IPS-15b (cell line): ENCODE data around the gene LRRC36.
"Not testable (repeated sequence)": the region's sequence is repeated elsewhere in the genome, so short reads cannot be mapped to it uniquely, and the experiment has no call there.

Experiments used
- H3K27me3 ChIP-seq: one replicate; pipeline ENCODE4 v1.6.1; 2013; ENCODE audit warnings: low read length; ENCODE audit not compliant: control insufficient read depth, insufficient read depth
- H3K36me3 ChIP-seq: one replicate; pipeline ENCODE4 v1.6.1; 2013; ENCODE audit warnings: low read length; ENCODE audit not compliant: control insufficient read depth, insufficient read depth
- H3K4me1 ChIP-seq: one replicate; pipeline ENCODE4 v1.6.1; 2013; ENCODE audit warnings: mild to moderate bottlenecking, low read length; ENCODE audit not compliant: control insufficient read depth, insufficient read depth
- H3K4me3 ChIP-seq: one replicate; pipeline ENCODE4 v1.5.1; 2013; ENCODE audit warnings: low read depth, low read length
- H3K9ac ChIP-seq: one replicate; pipeline ENCODE4 v1.6.1; 2013; ENCODE audit warnings: low read depth, mild to moderate bottlenecking, low read length
- H3K9me3 ChIP-seq: one replicate; pipeline ENCODE4 v1.6.1; 2013; ENCODE audit warnings: mild to moderate bottlenecking, low read length; ENCODE audit not compliant: control insufficient read depth, insufficient read depth

Gene LRRC36

DNA sequence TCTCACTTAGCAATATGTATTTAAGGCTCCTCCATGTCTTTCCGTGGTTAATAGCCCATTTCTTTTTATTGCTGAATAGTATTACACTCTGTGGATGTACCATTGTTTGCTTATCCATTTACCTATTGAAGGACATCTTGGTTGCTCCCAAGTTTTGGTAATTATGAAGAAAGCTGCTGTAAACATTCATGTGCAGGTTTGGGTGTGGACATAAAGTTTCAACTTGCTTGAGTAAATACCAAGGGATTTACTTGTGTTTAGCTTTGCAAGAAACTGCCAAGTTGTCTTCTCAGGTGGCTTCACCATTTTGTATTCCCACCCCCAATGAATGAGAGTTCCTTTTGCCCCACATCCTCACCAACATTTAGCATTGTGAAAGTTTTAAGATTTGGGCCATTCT is 9.5 kb downstream of the LRRC36 start:
- no peaks in the 10 kb centered on the region for H3K36me3 ChIP-seq
- no peak overlapping the region for H3K9ac ChIP-seq
- H3K9me3 ChIP-seq = no peaks in the 10 kb centered on the region
- no peak overlapping the region for H3K4me3 ChIP-seq
- no peaks in the 10 kb centered on the region for H3K27me3 ChIP-seq
- H3K4me1 ChIP-seq = no peaks in the 10 kb centered on the region

DNA sequence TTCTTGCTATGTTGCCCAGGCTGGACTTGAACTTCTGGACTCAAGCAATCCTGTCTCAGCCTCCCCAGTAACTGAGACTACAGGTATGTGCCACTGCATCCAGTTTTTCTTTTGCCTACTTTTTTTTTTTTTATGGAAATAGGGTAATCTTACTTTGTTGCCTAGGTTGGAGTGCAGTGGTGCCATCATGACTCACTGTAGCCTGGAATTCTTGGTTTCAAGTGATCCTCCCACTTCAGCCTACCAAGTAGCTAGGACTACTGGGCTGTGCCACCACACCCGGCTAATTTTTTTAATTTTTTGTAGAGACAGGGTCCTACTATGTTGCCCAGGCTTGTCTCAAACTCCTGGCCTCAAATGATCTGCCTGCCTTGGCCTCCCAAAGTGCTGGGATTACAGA is 10.0 kb downstream of the LRRC36 start:
- H3K4me1 ChIP-seq = no peaks in the 10 kb centered on the region
- no peaks in the 10 kb centered on the region for H3K36me3 ChIP-seq
- H3K9ac ChIP-seq = no peak overlapping the region
- no peaks in the 10 kb centered on the region for H3K9me3 ChIP-seq
- no peaks in the 10 kb centered on the region for H3K27me3 ChIP-seq
- H3K4me3 ChIP-seq = no peak overlapping the region

DNA sequence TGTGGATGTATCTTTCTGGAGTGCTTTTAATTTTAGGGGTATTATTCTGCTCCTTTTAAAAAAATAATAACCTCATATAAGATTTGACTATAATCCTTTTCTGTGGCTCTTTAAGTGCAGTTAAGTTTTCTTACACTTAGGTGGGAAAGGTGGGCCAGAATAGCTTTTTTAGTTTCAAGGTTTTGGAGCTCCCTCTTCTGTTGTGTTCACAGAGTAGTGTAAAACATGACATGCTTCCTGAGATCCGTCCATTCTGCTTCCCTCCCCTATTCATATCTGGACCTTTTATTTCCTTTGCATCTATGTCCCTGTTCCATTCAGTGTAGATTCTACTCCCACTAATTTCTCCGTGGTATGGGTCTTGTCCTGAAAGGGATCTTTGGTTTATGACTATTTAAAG is 12.8 kb downstream of the LRRC36 start:
- no peak overlapping the region for H3K4me3 ChIP-seq
- no peaks in the 10 kb centered on the region for H3K9me3 ChIP-seq
- H3K36me3 ChIP-seq = no peaks in the 10 kb centered on the region
- H3K27me3 ChIP-seq = no peaks in the 10 kb centered on the region
- H3K4me1 ChIP-seq = no peaks in the 10 kb centered on the region
- no peak overlapping the region for H3K9ac ChIP-seq

DNA sequence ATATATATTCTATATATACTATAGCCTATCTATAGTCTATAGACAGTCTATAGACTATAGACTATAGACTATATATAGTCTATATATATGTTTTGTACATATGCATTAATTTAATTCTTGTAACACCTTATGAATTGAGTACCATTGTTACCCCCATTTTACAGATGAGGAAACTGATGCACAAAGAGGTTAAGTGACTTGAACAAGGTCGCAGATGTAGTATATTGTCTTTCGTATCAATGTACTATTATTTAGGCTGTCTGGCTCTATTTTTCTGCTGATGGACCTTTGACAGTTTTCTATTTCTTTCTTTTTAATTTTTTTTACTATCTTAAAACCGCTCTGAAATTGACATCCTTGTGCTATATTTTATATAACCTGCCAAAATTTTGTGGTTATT is 14.6 kb downstream of the LRRC36 start:
- H3K9me3 ChIP-seq = no peaks in the 10 kb centered on the region

DNA sequence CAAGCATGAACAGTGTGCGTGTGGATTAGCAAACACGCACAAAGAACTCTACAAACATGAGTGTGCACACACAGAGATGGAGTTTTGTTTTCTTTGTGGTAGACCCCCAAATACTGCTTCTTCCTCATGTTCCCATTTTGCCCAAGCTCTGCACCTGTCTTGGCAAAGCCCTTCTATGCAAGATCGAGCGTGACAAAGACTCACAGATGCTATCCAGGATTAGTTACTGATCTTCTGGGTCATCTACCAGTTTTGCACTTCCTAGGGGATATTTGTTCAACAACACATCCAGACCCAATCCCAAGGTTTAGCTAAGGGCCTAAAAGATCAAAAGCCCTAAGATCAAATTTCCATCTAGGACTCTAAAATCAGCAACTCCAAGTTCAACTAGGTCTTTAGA is 16.0 kb downstream of the LRRC36 start:
- no peaks in the 10 kb centered on the region for H3K27me3 ChIP-seq
- no peak overlapping the region for H3K9ac ChIP-seq
- no peaks in the 10 kb centered on the region for H3K36me3 ChIP-seq
- no peaks in the 10 kb centered on the region for H3K4me1 ChIP-seq
- no peaks in the 10 kb centered on the region for H3K9me3 ChIP-seq
- no peak overlapping the region for H3K4me3 ChIP-seq

More for the DNA sequence above, 14.6 kb downstream of the LRRC36 start:
- no peaks in the 10 kb centered on the region for H3K36me3 ChIP-seq
- H3K4me3 ChIP-seq = no peak overlapping the region
- H3K9ac ChIP-seq = no peak overlapping the region
- no peaks in the 10 kb centered on the region for H3K27me3 ChIP-seq
- H3K4me1 ChIP-seq = no peaks in the 10 kb centered on the region

DNA sequence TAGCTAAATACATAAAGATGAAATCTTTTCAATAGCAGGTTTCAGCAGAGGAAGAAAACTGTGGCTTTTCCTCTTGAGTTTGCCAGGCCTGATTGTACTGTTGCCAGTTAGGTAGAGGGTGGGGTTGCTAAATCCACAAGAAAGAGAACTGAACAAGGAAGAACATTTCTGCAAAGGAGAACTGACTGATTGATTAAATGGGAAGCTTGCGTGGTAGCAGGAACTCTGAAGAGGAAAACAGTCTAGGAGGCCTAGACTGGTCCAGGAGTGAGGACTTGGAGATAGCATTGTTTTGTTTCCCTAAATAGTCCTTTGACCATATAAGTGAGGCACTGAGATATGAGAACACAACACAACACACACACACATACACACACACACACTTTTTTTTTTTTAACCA is 18.8 kb downstream of the LRRC36 start:
- no peak overlapping the region for H3K4me3 ChIP-seq
- no peaks in the 10 kb centered on the region for H3K9me3 ChIP-seq
- no peaks in the 10 kb centered on the region for H3K27me3 ChIP-seq
- no peak overlapping the region for H3K9ac ChIP-seq
- H3K4me1 ChIP-seq = no peaks in the 10 kb centered on the region
- no peaks in the 10 kb centered on the region for H3K36me3 ChIP-seq

DNA sequence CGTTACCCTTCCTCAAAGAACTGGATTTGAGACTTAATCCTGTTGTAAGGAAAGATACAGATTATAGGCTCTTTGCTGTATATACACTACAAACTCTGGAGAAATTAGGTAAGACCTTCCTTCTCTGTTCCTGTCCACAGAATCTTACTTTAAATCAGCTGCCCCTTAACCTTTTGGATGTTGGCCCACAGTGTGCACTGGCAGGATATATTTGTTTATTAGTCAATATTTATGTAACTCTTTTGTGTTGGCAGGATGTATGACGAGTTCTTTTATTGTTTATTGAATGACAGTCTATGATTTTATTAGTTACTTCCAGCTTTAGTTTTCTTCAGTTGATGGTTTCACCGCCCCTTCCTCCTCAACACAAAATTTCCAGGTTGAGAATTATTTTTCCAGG is 19.7 kb downstream of the LRRC36 start:
- H3K9me3 ChIP-seq = no peaks in the 10 kb centered on the region
- no peaks in the 10 kb centered on the region for H3K4me1 ChIP-seq
- H3K27me3 ChIP-seq = no peaks in the 10 kb centered on the region
- H3K36me3 ChIP-seq = no peaks in the 10 kb centered on the region
- no peak overlapping the region for H3K9ac ChIP-seq
- no peak overlapping the region for H3K4me3 ChIP-seq

DNA sequence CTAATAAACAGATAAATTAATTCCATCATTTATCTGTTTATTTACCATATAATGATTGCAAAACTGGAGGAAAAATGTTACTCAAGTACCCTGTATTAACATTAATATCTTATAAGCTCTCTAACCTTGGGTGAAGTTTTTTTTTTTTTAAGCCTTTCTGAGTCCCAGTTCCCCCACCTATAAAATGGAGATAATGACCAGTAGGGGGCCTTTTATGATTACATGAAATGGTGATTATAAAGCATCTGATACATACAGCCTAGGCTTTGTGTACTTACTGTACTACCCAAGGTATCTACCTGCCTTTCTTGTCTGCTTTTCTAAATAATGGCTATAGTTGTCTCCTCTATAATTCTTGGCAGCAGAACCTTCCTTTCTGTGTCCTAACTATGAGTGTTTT is 22.6 kb downstream of the LRRC36 start:
- no peaks in the 10 kb centered on the region for H3K27me3 ChIP-seq
- H3K9ac ChIP-seq = no peak overlapping the region
- no peaks in the 10 kb centered on the region for H3K4me1 ChIP-seq

DNA sequence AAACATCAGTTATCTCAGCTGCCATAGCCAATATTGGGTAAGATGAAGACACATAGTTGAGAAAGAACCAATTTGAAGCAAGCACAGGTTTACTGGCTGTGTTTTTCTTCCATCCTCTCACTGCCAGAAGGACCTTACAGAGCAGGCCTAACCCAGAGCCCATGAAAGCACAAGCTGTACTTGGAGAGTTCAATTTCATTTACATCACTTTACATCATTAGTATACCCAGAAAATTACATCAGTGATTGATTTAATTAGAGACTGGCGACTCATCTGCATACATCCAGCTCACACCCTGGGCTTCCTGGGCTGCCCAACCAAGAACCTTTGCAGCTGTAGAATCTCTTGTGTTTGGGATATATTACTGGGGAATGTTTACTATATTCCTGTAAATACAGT is 23.7 kb downstream of the LRRC36 start:
- Histone ChIP-seq H3K9ac (no peak overlapping the region), H3K27me3 (no peaks in the 10 kb centered on the region), H3K4me3 (no peak overlapping the region), H3K9me3 (no peaks in the 10 kb centered on the region), H3K4me1 (no peaks in the 10 kb centered on the region), H3K36me3 (no peaks in the 10 kb centered on the region)

More for the DNA sequence above, 22.6 kb downstream of the LRRC36 start:
- Histone ChIP-seq H3K4me3 (no peak overlapping the region), H3K9me3 (no peaks in the 10 kb centered on the region), H3K36me3 (no peaks in the 10 kb centered on the region)

DNA sequence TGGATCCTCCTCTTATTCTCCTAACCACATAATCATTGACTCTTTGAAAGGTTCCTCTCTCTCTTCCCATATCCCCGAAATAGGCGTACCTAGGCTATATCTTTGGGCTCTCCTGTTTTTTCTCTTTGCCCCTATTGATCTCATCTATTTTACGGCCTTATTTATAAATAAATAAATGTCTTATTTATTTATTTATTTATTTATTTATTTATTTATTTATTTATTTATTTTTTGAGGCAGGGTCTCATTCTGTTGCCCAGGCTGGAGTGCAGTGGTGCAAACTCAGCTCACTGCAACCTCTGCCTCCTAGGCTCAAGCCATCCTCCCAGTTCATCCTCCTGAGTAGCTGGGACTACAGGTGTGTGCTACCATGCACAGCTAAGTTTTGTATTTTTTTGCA is 25.8 kb downstream of the LRRC36 start:
- H3K4me1 ChIP-seq, H3K9me3 ChIP-seq, H3K27me3 ChIP-seq, H3K9ac ChIP-seq, H3K36me3 ChIP-seq, H3K4me3 ChIP-seq: not testable (repeated sequence)

DNA sequence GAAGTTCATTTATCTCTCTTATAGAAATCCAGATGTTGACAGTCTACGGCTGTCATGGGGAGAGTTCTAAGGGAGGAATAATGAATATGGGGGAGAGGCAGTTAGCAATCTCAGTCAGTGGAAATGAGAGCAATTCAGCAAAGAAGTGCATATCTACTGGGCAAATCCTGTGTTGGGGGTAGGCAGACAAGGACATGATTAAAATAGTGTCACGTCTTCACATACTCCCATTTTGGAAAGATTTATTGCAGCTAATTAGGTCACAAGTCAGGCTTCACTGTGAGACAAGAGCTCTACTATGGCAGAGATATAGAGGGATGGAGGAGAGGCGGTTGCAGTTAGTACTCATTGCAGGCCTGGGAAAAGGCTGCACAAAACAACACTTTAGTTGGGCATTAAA is 29.8 kb downstream of the LRRC36 start:
- Histone ChIP-seq H3K27me3 (no peaks in the 10 kb centered on the region), H3K9me3 (no peaks in the 10 kb centered on the region), H3K9ac (no peak overlapping the region), H3K4me3 (no peak overlapping the region), H3K36me3 (no peaks in the 10 kb centered on the region), H3K4me1 (no peaks in the 10 kb centered on the region)

DNA sequence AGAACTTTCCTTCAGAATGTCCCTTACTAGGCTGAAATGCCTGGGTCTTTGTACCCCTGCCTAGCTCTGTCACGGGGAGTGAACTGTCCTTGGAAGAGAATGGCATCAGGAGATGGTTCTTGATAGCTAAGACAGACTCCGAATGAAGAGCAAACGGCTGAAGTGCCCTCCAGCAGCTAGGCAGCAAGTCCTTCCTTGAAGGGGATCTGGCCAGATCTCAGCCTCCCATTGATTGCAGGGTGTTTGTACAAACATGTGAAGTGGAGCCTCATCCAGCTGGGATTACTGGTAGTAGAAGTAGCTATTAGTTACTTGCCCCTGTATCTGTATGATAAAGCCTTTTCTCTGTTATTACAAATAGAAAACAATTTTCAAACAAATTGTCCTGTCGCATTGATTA is 30.9 kb downstream of the LRRC36 start:
- no peaks in the 10 kb centered on the region for H3K4me1 ChIP-seq
- H3K27me3 ChIP-seq = no peaks in the 10 kb centered on the region
- H3K4me3 ChIP-seq = no peak overlapping the region
- no peaks in the 10 kb centered on the region for H3K9me3 ChIP-seq
- H3K9ac ChIP-seq = no peak overlapping the region
- H3K36me3 ChIP-seq = no peaks in the 10 kb centered on the region
